ENCODE data around the gene TMEM9B.
A peak's percentile ranks its signal among the peaks of the same experiment; 100 is the strongest.
"Not testable (repeated sequence)": the region's sequence is repeated elsewhere in the genome, so short reads cannot be mapped to it uniquely, and the experiment has no call there.

TMEM9B gene

DNA sequence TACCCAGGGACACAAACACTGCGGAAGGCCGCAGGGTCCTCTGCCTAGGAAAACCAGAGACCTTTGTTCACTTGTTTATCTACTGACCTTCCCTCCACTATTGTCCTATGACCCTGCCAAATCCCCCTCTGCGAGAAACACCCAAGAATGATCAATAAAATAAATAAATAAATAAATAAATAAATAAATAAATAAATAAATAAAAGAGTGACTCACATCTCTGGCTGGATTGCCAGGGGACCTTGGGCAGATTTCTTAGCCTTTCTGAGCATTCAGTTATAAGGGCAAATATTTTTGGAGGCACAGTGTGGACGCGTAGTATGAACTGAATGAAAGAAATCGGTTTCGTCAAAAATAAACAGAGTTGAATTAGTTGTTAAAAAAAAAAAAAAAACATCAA, 15.1 kb upstream of the TMEM9B start:
- DNase-seq (ENCODE audit: extremely low read depth in 1 of 2, low read depth in 1 of 2): not testable (repeated sequence)

DNA sequence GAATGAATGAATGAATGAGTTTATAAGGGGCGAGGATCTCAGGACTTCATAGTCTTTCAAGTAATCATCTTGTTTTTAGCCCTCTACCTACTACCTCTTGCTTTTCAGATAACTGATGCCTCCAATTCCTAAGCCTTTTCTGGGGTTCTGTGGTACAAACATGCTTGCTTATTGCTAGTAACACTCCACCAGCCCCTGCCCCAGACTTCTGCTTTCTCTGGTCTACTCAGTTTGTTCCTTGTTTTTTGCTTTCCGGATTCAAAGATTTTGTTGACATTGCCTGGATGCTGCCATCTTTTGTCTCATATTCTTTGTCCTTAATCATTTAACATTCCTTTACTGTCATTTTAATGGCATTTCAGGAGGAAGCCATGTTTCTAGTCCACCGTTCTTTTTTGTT, 8.9 kb upstream of the TMEM9B start:
- DNase-seq (ENCODE audit: extremely low read depth in 1 of 2, low read depth in 1 of 2): no peak

DNA sequence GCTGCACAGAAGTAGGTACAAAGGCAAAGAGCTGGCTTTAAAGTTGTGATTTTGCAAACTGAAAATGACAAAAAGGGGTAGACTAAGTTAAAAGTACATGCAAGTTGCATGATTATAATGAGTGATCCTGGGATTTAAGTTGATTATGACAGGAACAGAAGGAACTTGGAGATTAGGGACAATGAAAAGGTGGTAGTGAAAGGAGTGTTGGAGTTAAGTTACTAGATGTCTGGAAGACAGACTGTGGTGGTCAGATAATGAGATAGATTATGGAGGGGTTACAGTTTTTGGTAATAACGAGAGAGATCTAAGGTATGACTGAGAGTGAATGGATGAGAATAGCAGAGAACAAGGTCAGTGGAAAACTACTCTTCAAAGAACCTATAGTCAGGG, 7.7 kb upstream of the TMEM9B start:
- no peak for DNase-seq (ENCODE audit: extremely low read depth in 1 of 2, low read depth in 1 of 2)

DNA sequence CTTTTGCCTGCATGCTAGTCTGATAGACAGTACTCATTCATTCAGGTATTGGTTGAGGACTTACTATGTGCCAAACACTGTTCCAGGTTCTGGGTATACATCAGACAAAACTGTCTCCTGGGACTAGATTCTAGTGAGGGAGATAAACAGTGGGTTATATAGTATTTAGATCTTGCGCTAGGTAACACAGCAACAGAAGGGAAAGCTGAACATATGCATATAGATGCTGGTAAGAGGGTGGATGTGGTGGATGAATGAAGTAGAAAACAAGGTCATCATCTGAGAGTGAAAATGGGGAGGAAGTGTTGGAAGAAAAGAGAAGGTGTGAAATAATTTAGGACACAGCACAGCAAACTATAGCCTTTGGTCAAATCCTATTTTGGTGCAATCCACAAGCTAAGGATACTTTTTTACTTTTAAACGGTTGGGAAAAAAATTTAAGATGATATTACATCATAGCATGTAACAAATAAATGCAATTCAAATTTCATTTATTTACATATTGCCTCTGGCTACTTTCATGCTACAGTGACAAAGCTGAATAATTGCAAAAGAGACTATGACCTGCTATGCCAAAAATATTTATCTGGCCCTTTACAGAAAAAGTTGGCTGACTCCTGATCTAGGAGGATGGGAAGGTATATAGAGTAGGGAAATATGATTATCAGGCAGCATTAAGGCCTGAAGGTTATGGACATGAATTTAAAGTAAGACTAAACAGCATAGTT, 7.1 kb upstream of the TMEM9B start:
- DNase-seq (ENCODE audit: extremely low read depth in 1 of 2, low read depth in 1 of 2): no peak

DNA sequence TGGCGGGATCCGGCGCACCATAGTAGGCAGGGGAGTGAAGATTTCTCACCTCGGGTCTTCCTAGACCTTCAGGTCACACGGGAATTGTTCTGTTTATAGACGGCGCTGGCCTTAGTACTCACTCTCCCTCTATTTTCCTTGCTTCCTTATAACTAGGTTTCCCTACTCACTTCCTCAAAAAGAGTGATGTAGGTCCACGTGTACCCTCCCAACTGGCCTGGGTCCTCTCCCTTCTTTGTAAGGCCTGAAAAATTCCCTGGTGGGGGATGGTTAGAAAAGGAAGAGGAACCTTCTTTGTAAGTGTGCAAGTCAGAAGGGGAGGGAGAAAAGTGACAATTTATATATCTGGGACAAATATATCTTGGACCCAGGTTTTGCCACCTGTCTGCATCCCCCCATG, 2.9 kb upstream of the TMEM9B start:
- DNase-seq (ENCODE audit: extremely low read depth in 1 of 2, low read depth in 1 of 2): no peak

DNA sequence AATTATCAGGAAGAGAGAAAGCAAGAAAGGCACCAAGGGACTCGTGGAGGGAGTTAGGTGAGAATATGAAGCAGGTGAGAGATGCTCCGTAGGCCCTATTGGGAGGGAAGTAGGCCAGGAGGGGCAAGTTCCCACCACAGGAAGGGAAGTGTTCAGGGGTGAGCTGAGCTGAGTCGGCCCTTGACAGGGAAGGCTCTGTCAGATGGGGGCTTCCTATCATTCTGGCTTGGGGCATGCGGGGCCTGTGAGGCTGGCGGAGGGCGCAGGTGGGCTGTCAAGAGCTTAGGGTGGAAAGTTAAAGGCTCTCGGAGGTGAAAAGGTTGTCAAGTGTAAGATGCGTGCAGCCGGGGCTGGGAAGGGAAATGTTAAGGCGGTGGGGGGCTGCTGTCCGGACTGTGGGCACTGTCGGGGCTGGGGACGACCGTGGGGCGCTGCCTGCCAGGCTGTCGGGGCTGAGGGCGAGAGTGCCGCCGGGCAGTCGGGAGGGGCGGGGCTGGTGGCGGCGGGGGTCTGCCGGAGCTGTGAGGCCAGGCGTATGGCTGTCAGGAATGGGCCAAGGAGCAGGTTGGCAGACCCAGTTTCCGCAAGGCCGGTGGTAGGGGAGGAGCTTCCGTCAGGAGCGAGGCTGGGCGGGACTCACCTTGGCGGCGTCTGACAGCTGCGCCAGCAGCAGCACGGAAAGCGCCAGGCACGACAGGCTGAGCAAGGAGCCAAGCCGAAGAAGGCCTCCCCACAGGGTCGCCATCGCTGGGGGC, 496 bp downstream of the TMEM9B start:
- DNase-seq (ENCODE audit: extremely low read depth in 1 of 2, low read depth in 1 of 2): peak; percentile 50 to 63

DNA sequence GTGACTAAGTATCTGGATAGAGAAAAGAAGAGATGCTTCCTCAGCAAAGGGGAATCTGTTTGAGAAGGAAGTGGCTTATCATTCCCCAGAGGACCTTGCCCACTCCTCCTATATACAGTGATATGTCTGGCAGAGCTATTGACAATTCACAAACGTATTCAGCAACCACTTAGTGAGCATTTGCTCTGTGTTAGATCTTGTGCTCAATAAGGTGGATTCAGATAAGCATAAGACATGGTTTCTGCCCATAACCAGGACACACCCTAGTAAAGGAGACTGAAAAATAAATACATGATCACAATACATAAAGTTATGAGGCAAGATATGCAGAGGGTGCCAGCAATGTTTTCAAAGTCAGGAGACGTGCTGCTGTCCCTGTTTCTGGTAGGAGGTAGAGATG, 1.4 kb downstream of the TMEM9B start:
- no peak for DNase-seq (ENCODE audit: extremely low read depth in 1 of 2, low read depth in 1 of 2)

DNA sequence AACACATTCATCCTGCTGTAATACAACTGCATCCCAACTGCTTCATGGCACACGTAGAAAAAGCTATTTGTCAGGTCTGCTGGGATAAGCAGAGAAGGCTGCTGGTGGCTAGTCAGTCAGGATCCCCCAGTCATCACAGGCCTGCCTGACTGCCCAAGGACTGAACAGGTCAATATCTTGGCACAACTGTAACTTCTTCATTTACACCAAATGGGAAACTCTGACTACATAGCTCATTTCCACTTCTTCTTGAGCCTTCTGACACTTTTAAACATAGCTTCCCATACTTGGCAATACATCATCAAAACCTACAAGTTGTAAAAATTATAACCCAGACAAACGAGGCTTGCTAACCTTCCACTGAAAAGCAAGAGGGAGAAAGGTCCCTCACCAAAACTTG, 2.8 kb downstream of the TMEM9B start:
- DNase-seq (ENCODE audit: extremely low read depth in 1 of 2, low read depth in 1 of 2): no peak

DNA sequence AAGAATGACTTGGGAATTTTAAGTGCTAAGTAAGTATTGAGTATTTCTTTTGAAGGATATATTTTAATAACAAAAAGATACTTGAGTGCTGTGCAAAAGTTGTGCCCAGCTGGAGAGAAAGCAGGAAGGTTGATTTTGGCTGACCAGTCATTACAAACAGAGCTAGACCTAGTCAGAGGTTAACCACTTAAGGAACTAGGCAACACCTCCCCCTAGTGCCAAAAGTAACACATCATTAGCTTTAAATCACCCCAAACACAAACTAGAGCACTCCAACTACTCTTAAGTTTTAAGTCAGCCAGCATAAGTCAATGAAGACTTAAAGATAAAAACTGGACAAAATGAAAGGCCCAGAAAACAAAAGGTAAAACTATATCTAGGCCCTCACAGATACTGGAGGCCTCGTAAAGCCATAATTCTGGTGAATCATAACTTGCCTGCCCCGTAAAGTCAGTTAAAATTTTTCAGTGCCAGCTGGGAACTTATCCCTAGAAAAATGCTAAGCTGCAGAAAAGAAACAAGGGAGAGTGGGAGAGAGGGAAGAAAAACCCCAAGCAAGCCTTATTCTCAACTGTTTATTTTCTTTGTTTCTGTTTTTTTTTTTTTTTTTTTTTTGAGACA, 4.6 kb downstream of the TMEM9B start:
- no peak for DNase-seq (ENCODE audit: extremely low read depth in 1 of 2, low read depth in 1 of 2)

DNA sequence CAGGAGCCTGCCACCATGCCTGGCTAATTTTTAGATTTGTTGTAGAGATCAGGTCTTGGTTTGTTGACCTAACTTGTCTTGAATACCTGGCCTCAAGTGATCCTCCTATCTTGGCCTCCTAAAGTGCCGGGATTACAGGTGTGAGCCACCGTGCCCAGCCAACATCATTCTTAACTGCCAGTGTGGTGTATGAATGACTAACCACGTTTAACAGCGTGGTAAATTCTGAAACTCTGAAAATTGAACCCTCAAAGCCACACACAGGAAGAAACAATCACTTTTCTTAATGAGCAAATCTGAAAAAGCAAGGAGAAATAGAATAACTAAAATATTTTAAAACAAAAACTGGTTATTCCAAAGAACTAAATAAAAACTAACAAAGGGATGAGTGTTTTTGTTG, 7.4 kb downstream of the TMEM9B start:
- DNase-seq (ENCODE audit: extremely low read depth in 1 of 2, low read depth in 1 of 2): no peak

DNA sequence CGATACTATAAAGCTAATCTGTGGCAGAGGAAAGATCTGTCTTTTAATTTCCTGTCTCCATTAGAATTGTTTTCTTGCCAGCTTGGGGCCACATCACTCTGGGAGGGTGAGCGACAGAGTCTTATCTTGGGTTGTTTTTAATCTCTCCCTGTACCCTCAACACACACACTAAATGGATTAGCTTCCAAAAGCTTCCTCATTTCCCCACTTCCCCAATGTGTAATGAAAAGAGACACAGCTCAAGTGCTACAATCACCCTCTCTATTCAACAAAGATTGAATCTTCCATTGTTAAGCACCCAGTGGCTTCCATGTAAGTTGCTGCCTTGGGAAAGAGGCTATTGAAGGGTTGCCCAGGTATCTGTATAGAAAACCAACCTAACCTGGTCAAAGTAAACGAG, 15.4 kb downstream of the TMEM9B start:
- no peak for DNase-seq (ENCODE audit: extremely low read depth in 1 of 2, low read depth in 1 of 2)

DNA sequence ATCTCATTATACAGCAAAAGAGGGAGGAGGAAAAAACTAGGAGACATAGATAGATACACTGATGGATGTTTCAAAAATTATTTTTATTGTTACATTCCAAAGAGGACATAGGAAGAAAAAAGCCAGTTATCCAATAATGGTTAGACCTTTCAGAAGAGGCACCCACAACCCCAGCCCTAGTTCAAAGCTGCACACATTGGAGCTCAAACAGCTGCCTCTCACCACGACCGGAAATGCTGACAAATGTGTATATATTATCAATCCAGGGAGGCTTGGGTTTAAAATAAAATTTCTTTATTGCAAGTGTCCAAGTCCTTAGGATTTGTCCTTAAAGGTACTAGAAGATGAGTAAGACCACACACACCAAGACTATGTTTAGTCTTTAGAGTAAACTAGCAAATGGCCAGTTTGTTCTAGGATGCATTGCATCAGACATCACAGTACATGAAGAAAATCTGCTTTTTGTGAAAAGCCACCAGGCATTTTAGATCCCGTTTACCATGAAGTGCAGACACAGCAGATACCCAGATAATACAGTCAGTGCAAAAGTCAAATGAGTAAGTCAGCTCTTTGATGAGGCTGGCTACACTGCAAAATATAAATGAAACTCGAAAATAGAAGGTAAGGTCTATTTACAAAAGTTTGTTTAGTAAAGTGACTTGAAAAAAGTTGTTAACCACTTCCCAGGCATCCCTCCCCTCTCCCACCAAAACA, 16.9 kb downstream of the TMEM9B start:
- no peak for DNase-seq (ENCODE audit: extremely low read depth in 1 of 2, low read depth in 1 of 2)

DNA sequence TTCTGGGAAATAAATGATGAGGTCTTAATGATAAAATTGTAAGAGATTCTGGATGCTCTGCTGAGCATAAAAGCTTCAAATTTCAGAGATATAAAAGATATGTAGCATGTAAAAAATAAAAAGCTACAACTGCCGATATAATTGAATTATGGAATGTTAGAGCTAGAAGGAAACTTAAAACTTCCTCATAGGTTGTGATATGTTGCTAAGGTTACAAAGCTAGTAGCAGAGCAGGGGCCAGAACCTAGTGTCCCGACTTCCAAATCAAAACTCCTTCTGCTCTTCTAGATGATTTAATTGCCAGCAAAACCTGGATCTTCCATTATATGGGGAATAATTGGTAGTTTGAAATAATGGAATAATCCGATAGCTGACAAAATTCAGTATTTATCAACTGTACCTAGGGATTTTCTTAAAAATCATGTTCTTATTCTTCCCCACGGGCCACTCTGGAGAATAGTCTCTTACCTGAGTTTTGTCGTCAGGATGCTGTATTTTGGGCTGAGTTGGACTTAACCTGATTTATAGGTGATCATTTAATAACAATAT, 21.6 kb downstream of the TMEM9B start, which contains the start of gene ASCL3:
ASCL3 (minus strand) TSS at position 499 of the 549 bp plus-strand sequence. CDS start 4,855 bp downstream, outside the sequence.
- DNase-seq (ENCODE audit: extremely low read depth in 1 of 2, low read depth in 1 of 2): no peak

DNA sequence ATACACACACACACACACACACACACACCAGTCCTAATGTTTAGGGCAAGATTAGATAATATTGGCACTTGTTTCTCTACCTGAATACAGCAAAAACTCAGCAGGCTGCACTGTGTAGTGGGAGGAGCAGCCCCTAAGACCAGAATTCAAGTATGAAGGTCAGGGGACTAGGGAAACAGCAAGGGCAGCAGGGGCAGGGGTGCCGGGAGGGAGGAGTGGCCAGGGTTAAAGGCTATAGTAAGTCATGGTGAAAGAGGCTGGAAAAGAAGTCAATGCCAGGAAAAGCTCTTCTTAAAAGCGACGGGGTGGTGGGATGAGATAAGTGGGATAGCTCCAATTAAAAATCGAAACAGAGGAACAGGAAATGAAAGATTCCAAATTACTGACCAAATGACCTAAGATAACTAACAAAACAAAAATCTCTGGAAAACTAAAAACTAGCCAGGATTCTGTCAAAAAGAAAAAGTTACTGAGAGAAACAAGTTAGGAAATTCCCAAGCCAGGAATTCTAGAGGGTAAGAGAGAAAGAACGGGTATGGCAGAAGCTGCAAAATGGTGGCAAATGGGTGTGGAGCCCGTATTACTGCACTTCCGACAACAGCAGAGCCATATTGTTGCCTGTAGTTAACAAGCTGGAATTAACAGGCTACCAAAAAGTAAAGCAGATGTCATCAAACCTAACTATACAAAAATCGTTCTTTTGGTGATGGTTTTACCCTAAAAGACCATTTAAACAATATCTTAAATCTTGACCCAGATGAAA, 22.7 kb downstream of the TMEM9B start:
- DNase-seq (ENCODE audit: extremely low read depth in 1 of 2, low read depth in 1 of 2): no peak

DNA sequence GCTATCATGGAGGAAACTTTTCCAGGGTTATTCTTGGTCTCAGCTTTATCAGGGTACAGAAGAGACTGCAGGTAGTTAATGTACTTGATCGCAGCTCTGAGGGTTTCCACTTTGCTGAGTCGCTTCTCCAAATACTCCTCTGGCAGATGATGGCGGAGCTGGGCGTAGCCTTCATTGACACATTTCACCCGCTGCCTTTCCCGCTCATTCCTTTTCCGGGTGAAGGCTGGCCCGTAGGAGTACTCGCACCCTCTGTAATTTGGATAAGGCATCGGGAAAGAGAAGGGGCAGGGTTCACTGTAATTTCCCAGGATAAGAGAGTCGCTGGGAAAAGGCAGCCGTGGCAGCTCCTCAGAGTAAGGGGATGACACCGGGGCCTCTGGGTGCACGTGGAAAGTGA, 26.6 kb downstream of the TMEM9B start:
- DNase-seq (ENCODE audit: extremely low read depth in 1 of 2, low read depth in 1 of 2): no peak

DNA sequence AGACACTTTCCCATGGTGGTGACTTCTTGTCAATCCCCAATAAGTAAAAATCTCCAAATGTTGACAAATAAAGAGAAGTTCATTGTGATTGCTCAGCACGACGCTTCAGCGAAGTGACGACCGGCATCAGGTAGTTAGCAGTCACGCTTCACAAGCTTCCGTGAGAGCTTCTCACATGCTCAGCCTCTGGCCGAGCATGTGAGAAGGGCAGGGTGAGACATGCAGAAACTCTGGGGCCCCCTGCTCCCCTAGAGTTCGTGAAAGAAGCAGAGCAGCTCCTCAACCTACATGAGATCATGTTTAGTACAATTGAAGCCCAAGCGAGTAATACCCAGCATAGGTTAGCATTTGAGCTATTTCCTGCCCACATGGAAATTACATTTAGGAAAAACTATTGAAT, 27.1 kb downstream of the TMEM9B start:
- DNase-seq (ENCODE audit: extremely low read depth in 1 of 2, low read depth in 1 of 2): no peak

DNA sequence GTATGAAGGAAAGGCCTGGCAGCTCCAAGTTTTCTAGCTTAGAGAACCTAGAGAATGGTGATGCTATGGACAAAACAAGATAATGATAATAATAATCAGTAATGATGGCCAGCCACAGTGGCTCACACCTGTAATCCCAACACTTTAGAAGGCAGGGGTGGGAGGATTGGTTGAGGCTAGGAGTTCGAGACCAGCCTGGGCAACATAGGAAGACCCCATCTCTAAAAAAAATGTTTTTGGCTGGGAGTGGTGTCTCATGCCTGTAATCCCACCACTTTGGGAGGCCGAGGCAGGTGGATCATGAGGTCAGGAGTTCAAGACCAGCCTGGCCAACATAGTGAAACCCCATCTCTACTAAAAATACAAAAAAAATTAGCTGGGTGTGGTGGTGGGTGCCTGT, 28.5 kb downstream of the TMEM9B start:
- not testable (repeated sequence) for DNase-seq (ENCODE audit: extremely low read depth in 1 of 2, low read depth in 1 of 2)

DNA sequence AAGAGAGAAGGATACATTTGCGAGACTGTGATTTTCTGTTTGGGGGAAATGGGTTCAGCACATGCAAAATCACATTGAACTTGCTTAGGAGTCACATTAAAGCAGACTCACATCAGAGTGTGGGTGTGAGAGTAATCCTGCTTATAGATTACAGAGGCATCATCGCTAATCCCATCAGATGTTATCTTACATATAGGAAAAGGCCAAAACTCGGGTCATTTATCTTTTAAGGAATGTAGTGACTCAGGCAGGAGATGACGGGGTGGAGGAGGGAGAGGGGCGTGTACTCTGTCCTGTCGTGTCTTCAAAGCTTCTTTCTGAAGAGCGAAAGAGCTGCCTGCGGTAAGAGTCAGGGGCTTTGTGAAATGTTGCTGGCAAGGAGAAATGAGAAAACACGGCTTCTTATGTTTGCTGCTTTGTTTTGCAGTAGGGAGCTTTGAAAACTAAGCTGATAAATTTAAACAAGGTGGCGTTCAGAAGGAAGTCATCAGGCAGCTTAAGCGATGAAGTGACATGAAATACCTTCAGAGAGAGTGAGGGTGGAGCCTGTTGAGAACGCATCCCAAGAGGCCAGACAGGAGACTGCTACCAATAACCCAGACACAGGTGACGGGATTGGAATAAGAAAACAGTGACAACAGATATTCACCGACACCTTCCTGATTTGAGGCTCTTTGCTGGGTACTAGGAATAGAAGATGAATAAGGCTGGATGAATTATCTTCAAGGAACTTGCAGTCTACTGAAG, 29.3 kb downstream of the TMEM9B start:
- DNase-seq (ENCODE audit: extremely low read depth in 1 of 2, low read depth in 1 of 2): no peak

DNA sequence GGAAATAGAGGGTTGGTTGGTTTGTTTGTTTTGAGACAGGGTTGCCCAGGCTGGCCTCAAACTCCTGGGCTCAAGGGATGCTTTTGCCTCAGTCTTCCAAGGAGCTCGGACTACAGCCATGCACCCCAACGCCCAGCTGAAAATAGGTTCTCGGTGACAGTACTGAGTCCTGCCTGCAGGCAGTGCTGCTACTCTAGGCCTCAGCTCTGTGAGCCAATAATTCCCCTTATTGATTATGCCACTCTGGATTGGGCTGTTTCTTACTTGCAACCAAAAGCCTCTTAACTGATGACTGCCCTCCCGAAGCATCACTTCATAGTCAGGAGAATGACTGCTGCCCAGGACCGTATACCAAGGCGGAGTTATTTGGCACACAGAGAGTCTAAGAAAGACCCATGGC, 30.3 kb downstream of the TMEM9B start:
- no peak for DNase-seq (ENCODE audit: extremely low read depth in 1 of 2, low read depth in 1 of 2)

All from activated CD8-positive, alpha-beta memory T cell treated with anti-CD3 and anti-CD28 coated beads for 1 hour (primary cell).